ENCODE data around the gene TEX2.

Gene TEX2

DNA sequence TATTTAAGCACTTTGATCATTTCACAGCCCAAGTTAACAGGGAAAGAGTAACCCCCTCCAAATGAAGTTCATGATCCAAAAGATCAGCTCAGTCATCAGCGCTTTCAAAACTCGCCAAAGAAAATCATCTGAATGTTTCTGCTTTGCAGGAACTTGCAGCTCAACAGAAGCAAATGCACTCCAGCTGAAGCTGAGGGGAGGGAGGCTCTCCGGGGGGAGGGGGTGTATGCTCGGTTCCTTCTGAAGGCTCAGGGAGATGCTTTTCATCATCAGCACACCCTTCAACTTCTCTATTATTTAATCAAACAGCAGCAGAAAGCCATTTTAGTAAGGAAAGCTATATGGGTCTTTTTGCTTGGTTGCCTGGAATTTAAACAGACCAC is 108.8 kb downstream of the TEX2 start:
- H3K27ac Mint-ChIP-seq = no peak overlapping the region
- no peak for DNase-seq (ENCODE audit: low spot score in 2 of 2)
- no peaks in the 10 kb centered on the region for H3K27me3 Mint-ChIP-seq
- H3K36me3 Mint-ChIP-seq = peaks cover 6% of the 10 kb centered on the region
- H3K4me1 Mint-ChIP-seq = no peaks in the 10 kb centered on the region
- ATAC-seq (ENCODE audit: low read depth) = no peak
- H3K4me3 Mint-ChIP-seq = no peak overlapping the region
- H3K9me3 Mint-ChIP-seq = no peaks in the 10 kb centered on the region

DNA sequence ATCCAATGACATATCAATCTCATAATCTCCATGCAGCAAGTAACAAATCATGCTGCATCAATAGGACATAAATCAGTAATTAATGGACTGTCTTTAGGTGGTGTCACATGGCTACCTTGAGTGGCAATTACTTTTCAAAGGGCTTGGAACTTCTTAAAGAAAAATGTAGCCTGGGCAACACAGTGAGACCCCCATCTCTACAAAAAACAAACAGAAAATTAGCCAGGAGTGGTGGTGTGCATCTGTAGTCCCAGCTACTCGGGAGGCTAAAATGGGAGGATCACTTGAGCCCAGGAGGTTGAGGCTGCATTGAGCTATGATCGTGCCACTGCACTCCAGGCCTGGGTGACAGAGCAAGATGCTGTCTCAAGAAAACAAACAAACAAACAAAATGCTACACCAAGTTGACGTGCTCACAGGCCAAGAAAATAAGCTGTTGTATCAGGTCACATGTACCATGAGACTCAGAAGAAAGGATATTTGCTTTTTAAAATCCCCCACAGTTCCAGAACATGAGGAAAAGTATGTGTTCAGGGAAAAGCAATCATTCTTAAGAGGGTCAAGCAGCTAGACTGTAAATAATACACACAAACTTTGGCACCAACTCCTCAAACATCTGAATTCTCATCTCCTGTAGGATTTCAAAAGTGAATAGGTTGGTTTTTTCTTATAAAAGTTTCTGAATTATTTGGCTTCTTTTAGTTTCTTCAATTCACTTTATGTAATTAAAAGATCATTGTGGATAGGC is 109.3 kb downstream of the TEX2 start:
- Mint-ChIP-seq H3K9me3 (no peaks in the 10 kb centered on the region), H3K27me3 (no peaks in the 10 kb centered on the region), H3K4me1 (peaks cover under 1% of the 10 kb centered on the region), H3K36me3 (peaks cover 6% of the 10 kb centered on the region), H3K4me3 (no peak overlapping the region), H3K27ac (peak overlapping the region; percentile 24)
- DNase-seq (ENCODE audit: low spot score in 2 of 2) (no peak), ATAC-seq (ENCODE audit: low read depth) (no peak)

DNA sequence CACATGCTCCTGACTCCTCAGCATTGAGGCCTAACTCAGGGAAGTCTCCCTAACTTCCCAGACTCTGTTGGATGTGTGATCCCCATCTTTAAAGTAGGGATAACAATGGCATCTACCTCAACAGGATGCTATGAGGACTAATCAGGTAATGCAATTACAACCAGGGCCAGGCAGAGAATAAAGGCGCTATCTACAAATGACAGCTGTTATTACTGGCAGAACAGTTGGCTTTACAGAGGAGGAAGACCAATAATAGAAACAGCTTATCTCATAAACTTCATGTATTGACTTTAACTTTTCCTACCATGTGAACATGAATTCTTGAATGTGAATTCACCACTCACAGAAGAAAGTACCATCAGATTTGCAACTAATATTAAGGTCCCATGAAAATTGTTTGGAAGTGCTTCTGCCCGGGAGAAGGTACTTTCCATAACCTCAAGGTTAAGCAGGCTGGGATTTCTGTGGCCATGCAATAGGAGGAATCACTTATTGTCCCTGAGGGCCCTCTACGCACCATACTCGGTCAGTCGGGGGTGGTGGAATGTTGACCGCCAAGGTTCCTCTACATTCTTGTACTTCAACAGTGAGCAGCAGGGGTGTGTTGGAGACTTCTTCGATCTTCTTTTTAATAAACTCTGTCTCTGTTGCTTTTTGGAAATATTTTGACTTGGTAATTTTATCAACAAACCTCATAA is 110.5 kb downstream of the TEX2 start:
- no peaks in the 10 kb centered on the region for H3K9me3 Mint-ChIP-seq
- H3K36me3 Mint-ChIP-seq = peaks cover 6% of the 10 kb centered on the region
- no peak overlapping the region for H3K4me3 Mint-ChIP-seq
- H3K27me3 Mint-ChIP-seq = no peaks in the 10 kb centered on the region
- no peak for DNase-seq (ENCODE audit: low spot score in 2 of 2)
- no peak for ATAC-seq (ENCODE audit: low read depth)
- H3K4me1 Mint-ChIP-seq = peaks cover 4% of the 10 kb centered on the region
- no peak overlapping the region for H3K27ac Mint-ChIP-seq

DNA sequence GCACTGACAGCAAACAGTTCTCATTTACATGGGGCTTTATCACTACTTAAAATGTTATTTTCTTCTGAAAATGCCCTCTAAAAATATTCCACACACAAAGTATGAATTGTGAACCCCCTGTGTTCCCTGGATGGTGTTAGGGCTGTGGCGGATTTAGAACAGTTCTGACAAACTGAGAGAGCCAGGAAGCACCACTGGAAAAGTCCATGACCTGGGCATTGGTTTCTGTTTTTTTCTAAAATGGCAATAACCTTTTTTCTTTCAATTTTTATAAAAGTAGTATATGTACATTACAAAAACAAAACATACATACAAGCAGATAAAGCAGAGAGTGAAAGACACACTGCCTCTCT is 112.1 kb downstream of the TEX2 start:
- ATAC-seq (ENCODE audit: low read depth) (no peak), DNase-seq (ENCODE audit: low spot score in 2 of 2) (no peak)
- H3K27me3 Mint-ChIP-seq = no peaks in the 10 kb centered on the region
- H3K9me3 Mint-ChIP-seq = no peaks in the 10 kb centered on the region
- H3K4me1 Mint-ChIP-seq = peaks cover 16% of the 10 kb centered on the region
- no peak overlapping the region for H3K27ac Mint-ChIP-seq
- H3K36me3 Mint-ChIP-seq = peaks cover 6% of the 10 kb centered on the region
- no peak overlapping the region for H3K4me3 Mint-ChIP-seq

DNA sequence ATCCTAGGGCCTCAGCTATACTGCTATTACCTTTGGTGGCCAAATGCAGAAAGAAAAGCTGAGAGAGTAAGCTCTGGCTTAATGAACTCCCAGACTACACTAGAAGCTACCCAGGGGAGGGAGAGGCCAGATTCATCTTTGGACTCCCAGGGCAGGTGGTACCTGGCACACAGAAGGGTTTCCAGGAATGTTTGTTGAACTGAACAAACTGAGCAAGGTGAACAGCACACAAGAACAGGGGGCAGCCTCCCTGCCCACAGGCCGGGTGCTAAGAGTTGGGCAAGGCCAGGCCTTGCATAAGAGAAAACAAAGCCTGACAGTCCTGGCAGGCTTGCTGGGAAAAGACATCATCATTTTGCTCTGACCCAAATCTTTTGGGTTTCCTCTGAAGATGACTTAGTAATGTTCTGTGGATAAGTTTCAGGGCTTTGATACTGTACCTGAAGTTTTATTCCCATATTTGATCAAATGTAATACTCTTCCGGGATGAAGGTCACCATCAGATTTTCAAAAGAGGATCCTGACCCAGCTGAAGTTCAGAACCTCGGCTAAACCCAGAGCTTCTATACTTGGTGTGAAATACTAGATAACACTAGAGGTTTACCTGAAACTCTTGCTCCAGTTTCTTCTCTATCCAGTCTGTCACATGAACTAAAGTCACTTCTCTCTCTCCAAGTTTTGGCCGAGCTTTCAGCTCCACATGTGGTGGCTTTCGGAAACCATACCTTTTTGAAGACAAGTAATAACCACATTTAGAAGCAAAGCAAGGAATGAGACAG is 112.6 kb downstream of the TEX2 start:
- Mint-ChIP-seq H3K4me1 (peaks cover 16% of the 10 kb centered on the region), H3K4me3 (no peak overlapping the region), H3K27me3 (no peaks in the 10 kb centered on the region), H3K27ac (no peak overlapping the region), H3K9me3 (no peaks in the 10 kb centered on the region), H3K36me3 (peaks cover 6% of the 10 kb centered on the region)
- no peak for DNase-seq (ENCODE audit: low spot score in 2 of 2)
- no peak for ATAC-seq (ENCODE audit: low read depth)

DNA sequence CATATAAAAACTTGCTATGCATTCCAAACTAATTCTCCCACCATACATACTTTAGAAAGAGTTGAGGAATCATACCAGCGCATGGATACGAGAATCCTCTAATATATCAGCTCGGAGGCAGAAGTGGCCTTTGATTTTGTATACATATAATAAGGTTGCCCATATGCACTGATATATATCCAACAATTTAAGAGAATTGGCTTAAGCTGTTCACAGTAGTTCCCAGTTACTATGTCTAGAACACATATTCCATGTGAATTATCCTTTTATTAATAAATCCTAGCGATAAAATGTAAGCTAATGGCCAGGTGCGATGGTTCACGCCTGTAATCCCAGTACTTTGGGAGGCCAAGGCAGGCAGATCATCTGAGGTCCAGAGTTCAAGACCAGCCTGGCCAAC is 113.9 kb downstream of the TEX2 start:
- no peaks in the 10 kb centered on the region for H3K9me3 Mint-ChIP-seq
- H3K27ac Mint-ChIP-seq = no peak overlapping the region
- peaks cover 6% of the 10 kb centered on the region for H3K36me3 Mint-ChIP-seq
- DNase-seq (ENCODE audit: low spot score in 2 of 2) (no peak), ATAC-seq (ENCODE audit: low read depth) (no peak)
- H3K4me3 Mint-ChIP-seq = no peak overlapping the region
- no peaks in the 10 kb centered on the region for H3K27me3 Mint-ChIP-seq
- peaks cover 16% of the 10 kb centered on the region for H3K4me1 Mint-ChIP-seq

DNA sequence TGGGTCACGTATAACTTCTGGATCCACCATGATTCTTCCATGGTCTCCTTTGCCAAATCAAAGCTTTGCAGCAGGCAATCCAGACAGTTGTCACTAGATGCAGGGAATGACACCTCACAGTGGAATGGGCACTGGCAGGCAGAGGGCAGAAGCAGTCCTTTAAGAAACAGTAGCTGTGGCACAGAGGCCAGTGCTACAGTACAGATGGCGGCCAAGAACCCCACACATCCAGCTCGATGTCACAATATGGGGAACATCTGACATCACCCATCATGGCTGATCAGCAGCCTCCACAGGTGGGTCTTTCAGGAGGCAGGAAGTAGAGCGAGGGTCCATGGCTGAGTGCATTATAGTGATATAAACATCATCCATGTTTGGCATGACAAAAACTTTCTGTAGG is 114.4 kb downstream of the TEX2 start:
- Mint-ChIP-seq H3K4me3 (no peak overlapping the region), H3K27me3 (no peaks in the 10 kb centered on the region), H3K36me3 (peaks cover 6% of the 10 kb centered on the region), H3K27ac (no peak overlapping the region), H3K4me1 (peaks cover 16% of the 10 kb centered on the region), H3K9me3 (no peaks in the 10 kb centered on the region)
- no peak for ATAC-seq (ENCODE audit: low read depth)
- no peak for DNase-seq (ENCODE audit: low spot score in 2 of 2)

DNA sequence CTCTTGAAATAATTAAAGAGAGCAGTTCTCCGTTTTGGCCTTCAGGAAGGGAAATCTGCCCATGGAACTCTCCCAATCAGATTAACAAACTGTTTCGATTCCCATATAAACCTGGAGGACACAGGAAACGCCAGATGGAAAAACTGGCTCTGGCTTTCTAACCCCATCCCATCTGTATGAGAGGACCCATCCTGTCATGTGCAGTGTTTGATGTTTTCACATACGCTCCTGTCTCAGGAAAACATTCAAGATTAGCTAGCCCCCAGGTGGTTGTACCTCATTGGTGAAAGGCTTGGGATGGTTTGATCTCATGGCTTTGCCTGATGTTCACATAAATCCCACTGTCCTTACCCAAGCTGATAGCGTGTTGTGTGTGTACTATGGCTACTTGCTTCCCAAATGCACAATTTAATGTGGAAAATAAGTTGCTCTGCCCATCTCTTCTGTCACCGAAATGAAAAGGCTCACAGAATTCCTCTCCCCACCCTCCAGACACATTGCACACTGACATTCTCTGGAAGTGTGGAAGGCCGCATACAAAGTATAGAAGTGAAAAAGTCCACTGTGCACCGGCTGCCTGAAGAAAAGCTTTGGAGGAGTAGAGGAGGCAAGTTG is 114.9 kb downstream of the TEX2 start:
- H3K9me3 Mint-ChIP-seq = no peaks in the 10 kb centered on the region
- no peak overlapping the region for H3K4me3 Mint-ChIP-seq
- peaks cover 16% of the 10 kb centered on the region for H3K4me1 Mint-ChIP-seq
- peak overlapping the region; percentile 38 for H3K27ac Mint-ChIP-seq
- no peaks in the 10 kb centered on the region for H3K27me3 Mint-ChIP-seq
- H3K36me3 Mint-ChIP-seq = peaks cover 3% of the 10 kb centered on the region
- ATAC-seq (ENCODE audit: low read depth) = no peak
- no peak for DNase-seq (ENCODE audit: low spot score in 2 of 2)

DNA sequence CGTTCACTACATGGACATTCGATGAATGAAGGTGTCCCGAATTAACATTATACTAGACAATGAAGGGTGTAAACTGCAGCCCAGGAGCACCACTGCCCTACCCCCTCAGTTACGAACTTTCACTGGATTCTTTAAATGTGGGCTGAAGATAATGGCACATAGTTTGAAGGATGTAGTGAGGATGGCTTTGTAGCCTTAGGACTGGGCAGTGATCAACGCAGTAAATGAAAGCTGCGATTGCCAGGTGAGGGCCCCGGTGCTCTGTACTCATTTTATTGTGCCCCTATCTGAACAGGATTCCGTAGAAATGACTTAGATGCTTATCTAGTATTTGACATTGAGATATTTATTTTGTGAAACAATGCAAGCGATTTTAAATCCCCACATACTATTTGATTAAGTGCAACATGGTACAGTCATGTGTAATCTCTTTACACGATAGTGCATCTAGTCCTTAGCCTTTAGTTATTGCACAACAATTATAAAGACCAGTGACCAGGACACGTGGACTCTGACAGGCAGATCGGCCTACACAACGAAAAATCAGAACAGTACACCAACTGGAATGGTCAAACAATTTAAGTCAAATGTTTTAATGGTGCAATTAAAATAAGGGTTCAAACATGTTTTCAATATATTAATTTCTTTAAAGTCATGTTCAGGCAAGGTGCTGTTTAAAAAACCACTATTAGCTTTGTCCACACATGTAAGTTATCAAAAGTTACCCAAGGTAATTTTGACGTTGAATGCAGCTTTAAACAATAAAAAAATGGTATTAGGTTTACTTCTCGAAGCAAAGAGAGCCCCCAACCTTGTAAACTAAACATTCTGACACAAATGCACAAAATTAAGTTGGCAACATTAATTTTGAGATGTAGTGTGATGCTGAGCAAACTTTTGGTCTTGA is 115.7 kb downstream of the TEX2 start:
- Mint-ChIP-seq H3K27me3 (no peaks in the 10 kb centered on the region), H3K4me1 (peaks cover 16% of the 10 kb centered on the region), H3K4me3 (no peak overlapping the region), H3K36me3 (no peaks in the 10 kb centered on the region), H3K27ac (no peak overlapping the region), H3K9me3 (no peaks in the 10 kb centered on the region)
- DNase-seq (ENCODE audit: low spot score in 2 of 2) (no peak), ATAC-seq (ENCODE audit: low read depth) (no peak)

DNA sequence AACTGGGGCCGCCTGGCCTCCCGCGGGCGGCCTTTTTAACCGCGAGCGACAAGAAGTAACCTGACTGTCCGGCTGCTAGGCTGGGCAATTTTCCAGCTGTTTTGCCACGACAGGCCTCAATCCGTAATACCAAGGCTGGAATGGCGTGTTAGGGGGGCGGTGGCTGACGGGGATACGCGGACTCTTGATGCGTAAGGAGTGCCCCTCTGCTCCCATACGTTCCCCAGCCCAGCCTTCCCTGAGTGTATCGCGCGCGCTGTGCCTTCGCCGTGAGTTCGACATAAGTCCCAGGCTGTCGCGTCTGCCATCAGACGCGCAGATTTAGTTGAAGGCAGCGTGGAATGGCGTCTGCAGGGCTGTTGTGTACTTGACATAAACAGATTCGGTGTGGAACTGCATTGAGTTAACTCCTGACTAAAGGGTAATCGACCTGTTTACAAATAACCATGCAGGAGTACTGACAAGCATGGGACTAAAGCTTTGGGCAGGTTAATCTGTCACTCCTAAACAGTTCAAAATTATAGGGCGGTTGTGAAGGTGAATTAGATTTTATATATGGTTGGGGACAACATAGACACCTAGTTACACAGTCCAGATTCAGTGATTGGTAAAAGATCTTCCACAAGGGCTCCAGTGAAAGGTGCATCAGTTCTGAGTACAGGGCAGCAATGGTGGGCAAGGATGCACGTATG is 116.5 kb downstream of the TEX2 start:
- DNase-seq (ENCODE audit: low spot score in 2 of 2) (no peak), ATAC-seq (ENCODE audit: low read depth) (peak; percentile 6)
- H3K27ac Mint-ChIP-seq = no peak overlapping the region
- no peak overlapping the region for H3K4me3 Mint-ChIP-seq
- H3K36me3 Mint-ChIP-seq = no peaks in the 10 kb centered on the region
- no peaks in the 10 kb centered on the region for H3K9me3 Mint-ChIP-seq
- peaks cover 16% of the 10 kb centered on the region for H3K4me1 Mint-ChIP-seq
- H3K27me3 Mint-ChIP-seq = no peaks in the 10 kb centered on the region

DNA sequence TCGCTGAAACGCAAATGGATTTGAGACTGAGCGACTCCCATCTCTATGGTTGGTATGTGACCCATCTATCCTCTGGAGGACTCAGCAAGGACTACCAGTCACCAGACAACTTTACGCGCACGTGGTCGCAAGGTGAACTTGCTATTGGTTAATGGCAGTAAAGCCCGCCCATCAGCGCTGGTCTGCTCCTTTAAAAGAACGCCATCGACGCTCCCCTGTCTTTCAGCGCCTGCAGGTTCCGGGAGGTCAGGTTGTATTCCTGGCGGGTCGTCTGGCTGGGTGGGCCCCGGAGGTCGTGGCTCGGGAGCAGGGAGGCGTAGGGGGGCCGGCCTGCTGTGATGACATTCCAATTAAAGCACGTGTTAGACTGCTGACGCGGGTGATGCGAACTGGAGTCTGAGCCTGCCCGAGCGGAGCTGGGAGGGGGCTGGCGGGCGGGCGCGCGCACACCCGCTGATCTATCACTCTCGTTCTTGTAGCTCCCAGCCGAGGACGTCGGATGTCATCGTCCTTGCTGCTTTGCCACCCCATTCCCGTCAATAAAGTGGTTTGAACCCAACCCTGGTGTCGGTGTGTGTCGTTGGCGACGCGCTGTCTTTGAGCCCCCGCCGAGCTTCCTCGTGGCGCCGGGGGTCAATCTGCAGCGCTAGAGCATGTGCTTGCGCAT is 117.2 kb downstream of the TEX2 start:
- Mint-ChIP-seq H3K9me3 (no peaks in the 10 kb centered on the region), H3K27ac (no peak overlapping the region), H3K27me3 (no peaks in the 10 kb centered on the region), H3K36me3 (no peaks in the 10 kb centered on the region), H3K4me3 (no peak overlapping the region), H3K4me1 (peaks cover 16% of the 10 kb centered on the region)
- DNase-seq (ENCODE audit: low spot score in 2 of 2) = peak; percentile 91 to 92
- peak; percentile 93 for ATAC-seq (ENCODE audit: low read depth)

DNA sequence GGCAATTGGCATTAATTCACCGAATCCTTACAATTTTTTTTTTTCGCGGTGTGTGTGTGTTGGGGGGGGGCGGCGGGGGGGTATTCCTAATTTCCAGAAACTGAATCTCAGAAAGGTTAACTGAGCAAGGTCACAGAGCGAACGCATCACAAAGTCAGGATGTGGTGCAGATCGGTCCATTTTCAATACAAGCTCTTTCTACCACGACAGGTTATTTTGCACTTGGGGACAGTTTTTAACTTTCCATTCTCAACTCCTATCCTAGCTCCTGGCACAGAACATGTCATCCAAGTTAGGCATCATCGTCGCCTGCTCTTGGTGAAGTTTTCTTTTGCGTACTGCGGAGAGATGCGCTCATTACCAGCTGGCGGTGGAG is 117.7 kb downstream of the TEX2 start:
- no peak overlapping the region for H3K27ac Mint-ChIP-seq
- peaks cover 16% of the 10 kb centered on the region for H3K4me1 Mint-ChIP-seq
- H3K9me3 Mint-ChIP-seq = no peaks in the 10 kb centered on the region
- DNase-seq (ENCODE audit: low spot score in 2 of 2) (no peak), ATAC-seq (ENCODE audit: low read depth) (peak; percentile 4)
- H3K36me3 Mint-ChIP-seq = no peaks in the 10 kb centered on the region
- no peak overlapping the region for H3K4me3 Mint-ChIP-seq
- no peaks in the 10 kb centered on the region for H3K27me3 Mint-ChIP-seq

Measured in memory B cell (primary cell).